Breast epithelium (tissue), 3 donors: Measurements from ENCODE around the gene BZW1. TPM values are rescaled to one million over a fixed set of nuclear protein-coding genes. Genes with fewer than 3 reads are reported as not detected.

Experiments used
- total RNA-seq, 3 donors: library from RNA; depleted of rRNA; stranded (reverse); fragments of >200 nt; gene quantifications; one replicate each; pipeline ENCODE4 v1.1.0, GENCODE V29; 2016

BZW1 gene
- total RNA-seq, 3 donors from 2014 or later, result 309 to 422 (median 326) TPM

Other genes starting within 250 kb of the BZW1 start
- gene AOX1, start 225.9 kb upstream of the BZW1 start, total RNA-seq, result 100 to 1,000 TPM in 2 of 3 donors, 10 to 100 TPM in 1; 100.0 to 611 (median 111) TPM
- gene CLK1, start 52.7 kb downstream of the BZW1 start, total RNA-seq, result 100 to 1,000 TPM; 124 to 350 (median 237) TPM
- 10 to 100 TPM; 16.4 to 42.4 (median 27.0) TPM for gene PPIL3, start 77.2 kb downstream of the BZW1 start, total RNA-seq
- 10 to 100 TPM; 20.3 to 34.0 (median 26.5) TPM for gene NIF3L1, start 77.5 kb downstream of the BZW1 start, total RNA-seq
- gene ORC2, start 151.8 kb downstream of the BZW1 start, total RNA-seq, result 10 to 100 TPM; 11.8 to 33.1 (median 23.3) TPM